Sigmoid colon (tissue), 4 donors: Measurements from ENCODE around the gene PHACTR3.
"Not testable (repeated sequence)": the region's sequence is repeated elsewhere in the genome, so short reads cannot be mapped to it uniquely, and the experiment has no call there.

ENCODE experiments used
- CTCF ChIP-seq, 4 experiments: fragments of 450-650 bp in 3 of 4; fragments of 200-600 bp in 1 of 4; IDR thresholded peaks; one replicate each; pipeline ENCODE4 v1.5.1; 2016 to 2019; ENCODE audit warnings: antibody characterized with exemption in 4 of 4, mild to moderate bottlenecking in 3 of 4, moderate library complexity in 2 of 4
- EP300 ChIP-seq, 4 donors: sonication (generic); formaldehyde crosslinking; IDR thresholded peaks; one replicate each; pipeline ENCODE4 v1.6.1; 2017; ENCODE audit warnings: antibody characterized with exemption in 4 of 4
- POLR2A ChIP-seq, 2 donors: fragments of 450-650 bp; IDR thresholded peaks; one replicate each; pipeline ENCODE4 v1.6.1; 2016; ENCODE audit warnings: antibody characterized with exemption in 2 of 2, mild to moderate bottlenecking in 2 of 2, moderate library complexity in 2 of 2
- POLR2AphosphoS5 ChIP-seq, 4 donors: sonication (generic); formaldehyde crosslinking; IDR thresholded peaks; one replicate each; pipeline ENCODE4 v1.6.1; 2017; ENCODE audit warnings: antibody characterized with exemption in 4 of 4

- not testable (repeated sequence) for TF ChIP-seq POLR2A, CTCF, EP300, POLR2AphosphoS5 (IDR thresholded peaks at IDR 0.05)
Observed at GRCh38 chr20:59618585-59618984, 14.2 kb downstream of the PHACTR3 start.
